ENCODE measurements around the gene USP7.

DNA sequence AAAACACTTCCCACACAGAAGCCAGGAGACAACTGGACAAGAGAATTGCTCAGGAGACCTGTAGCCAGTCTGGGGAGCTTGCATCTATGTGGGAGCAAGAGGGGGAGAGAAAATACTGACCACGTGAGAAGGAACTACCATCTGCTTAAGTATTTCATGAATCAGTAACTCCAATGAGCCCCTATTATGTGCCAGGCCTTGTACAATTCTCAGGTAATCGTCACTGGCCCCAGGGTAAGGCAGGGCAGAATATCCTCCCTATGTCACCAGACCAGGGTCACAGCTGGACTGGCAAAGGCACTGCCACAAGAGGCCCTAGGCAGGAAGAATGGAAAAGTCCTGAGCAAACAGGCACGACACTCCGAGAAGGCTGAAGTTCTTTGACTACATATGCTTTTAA, 25.9 kb downstream of the USP7 start:
- TF ChIP-seq, protein P1, sequence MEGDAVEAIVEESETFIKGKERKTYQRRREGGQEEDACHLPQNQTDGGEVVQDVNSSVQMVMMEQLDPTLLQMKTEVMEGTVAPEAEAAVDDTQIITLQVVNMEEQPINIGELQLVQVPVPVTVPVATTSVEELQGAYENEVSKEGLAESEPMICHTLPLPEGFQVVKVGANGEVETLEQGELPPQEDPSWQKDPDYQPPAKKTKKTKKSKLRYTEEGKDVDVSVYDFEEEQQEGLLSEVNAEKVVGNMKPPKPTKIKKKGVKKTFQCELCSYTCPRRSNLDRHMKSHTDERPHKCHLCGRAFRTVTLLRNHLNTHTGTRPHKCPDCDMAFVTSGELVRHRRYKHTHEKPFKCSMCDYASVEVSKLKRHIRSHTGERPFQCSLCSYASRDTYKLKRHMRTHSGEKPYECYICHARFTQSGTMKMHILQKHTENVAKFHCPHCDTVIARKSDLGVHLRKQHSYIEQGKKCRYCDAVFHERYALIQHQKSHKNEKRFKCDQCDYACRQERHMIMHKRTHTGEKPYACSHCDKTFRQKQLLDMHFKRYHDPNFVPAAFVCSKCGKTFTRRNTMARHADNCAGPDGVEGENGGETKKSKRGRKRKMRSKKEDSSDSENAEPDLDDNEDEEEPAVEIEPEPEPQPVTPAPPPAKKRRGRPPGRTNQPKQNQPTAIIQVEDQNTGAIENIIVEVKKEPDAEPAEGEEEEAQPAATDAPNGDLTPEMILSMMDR (IDR thresholded peaks at IDR 0.05): no peak
- no peak for TF ChIP-seq ZFX (IDR thresholded peaks at IDR 0.05; ENCODE audit: borderline replicate concordance)

All from 22Rv1 (cell line).